Measurements from ENCODE around the gene POLRMT.

DNA sequence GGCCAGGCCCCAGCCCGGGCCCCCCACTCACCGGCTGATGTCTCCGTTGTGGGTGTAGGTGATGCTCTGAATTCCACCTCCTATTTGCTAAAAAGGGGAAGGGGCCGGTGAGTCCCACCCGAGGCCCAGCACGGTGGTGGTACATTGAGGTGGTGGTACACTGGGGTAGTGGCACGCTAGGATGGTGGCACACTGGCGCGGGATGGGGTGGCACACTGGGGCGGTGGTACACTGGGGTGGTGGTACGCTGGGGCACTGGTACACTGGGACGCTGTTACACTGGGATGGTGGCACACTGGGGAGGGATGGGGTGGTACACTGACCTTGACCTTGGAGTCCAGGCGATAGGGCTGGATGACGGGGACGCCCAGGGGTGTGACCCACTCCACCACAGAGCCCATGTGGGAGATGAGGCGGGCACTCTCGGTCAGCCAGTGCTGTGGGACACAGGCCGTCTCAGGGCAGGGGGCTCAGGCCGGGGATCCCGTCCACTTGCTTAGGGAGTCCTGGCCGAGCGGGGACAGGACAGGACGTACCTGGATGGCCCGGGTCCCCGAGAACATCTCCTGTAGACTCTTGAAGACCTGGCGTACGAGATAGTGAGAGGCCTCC lies 14.6 kb downstream of the POLRMT start:
- TF ChIP-seq POLR2A (IDR thresholded peaks at IDR 0.05), result no peak
- TF ChIP-seq POLR2AphosphoS5 (IDR thresholded peaks at IDR 0.05), result no peak

Data from breast epithelium (tissue), 3 donors.